Measurements from ENCODE around the gene ATP6V0A1. TPM values are rescaled to one million over a fixed set of nuclear protein-coding genes. Genes with fewer than 3 reads are reported as not detected.
"Not testable (repeated sequence)": the region's sequence is repeated elsewhere in the genome, so short reads cannot be mapped to it uniquely, and the experiment has no call there.

Gene ATP6V0A1
- total RNA-seq, 2 experiments from 2014 or later, result 4.6 to 6.0 TPM

DNA sequence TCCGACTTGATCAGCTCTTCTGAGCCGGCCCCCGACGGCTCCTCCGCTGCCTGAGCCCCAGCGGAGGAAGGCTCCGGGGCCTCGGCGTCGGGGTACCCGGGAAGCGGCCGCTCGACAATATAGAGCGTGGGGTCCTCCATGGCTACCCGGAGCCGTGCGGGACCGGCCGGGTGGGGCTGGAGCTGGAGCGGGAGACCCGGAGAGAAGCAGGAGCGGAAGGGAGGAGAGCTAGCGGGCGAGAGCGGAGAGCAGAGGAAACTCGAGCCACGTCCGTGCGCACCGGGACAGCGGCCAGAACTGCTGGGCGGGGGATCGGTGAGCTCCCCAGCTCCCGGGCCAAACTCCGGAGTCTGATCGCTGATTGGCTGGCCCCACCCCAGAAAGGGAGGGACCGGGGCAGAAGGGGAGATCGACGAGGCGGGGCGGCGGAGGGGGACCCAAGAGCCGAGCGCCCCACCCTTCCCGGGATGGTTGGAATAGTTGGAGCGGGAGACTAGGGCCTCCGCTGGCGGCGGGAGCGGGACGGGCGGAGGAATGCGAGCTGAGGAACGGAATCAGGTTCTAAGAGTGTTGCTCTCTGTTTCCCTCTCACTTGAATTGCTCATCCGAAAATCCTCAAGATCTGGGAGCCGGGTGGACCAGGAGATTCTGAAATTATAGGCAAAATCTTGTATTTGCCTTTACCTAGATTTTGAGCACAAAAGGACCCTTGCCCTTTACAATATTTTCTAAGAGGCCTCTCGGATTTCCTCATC is 35.5 kb upstream of the ATP6V0A1 start, which contains the start of gene CAVIN1:
TSS of gene CAVIN1 (minus strand) at position 299 of the 755 bp plus-strand sequence. CDS start at position 140, 159 bp downstream.
- peaks cover 15% of the 10 kb centered on the region for H3K4me1 Mint-ChIP-seq
- peak; percentile 22 for ATAC-seq
- H3K27ac Mint-ChIP-seq, result no peak within 1 kb of the TSS
- CTCF ChIA-PET, result interaction anchor here (0.6 to 5.3 kb wide), 18 partner anchors 8 to 277 kb away, joined by 3 to 23 read pairs (median 4); no protein-coding TSS in a partner anchor
- H3K9me3 Mint-ChIP-seq (ENCODE audit: low read depth), result no peaks in the 10 kb centered on the region
- H3K27me3 Mint-ChIP-seq, result peaks cover 63% of the 10 kb centered on the region
- H3K36me3 Mint-ChIP-seq, result no peaks in the 10 kb centered on the region
- H3K4me3 Mint-ChIP-seq, result peak within 1 kb of the TSS; percentile 79
- DNase-seq, result no peak

GRCh38 chr17:42423766-42424165 is 34.9 kb upstream of the ATP6V0A1 start:
- H3K27me3 Mint-ChIP-seq, result peaks cover 69% of the 10 kb centered on the region
- CTCF ChIA-PET, result interaction anchor here (0.6 to 5.3 kb wide), 12 partner anchors 9 to 277 kb away, joined by 3 to 23 read pairs (median 4); no protein-coding TSS in a partner anchor
- no peaks in the 10 kb centered on the region for H3K9me3 Mint-ChIP-seq (ENCODE audit: low read depth)
- no peaks in the 10 kb centered on the region for H3K36me3 Mint-ChIP-seq
- DNase-seq (no peak), ATAC-seq (no peak)
- H3K27ac Mint-ChIP-seq, result no peak overlapping the region
- H3K4me3 Mint-ChIP-seq, result no peak overlapping the region
- H3K4me1 Mint-ChIP-seq, result peaks cover 15% of the 10 kb centered on the region

DNA sequence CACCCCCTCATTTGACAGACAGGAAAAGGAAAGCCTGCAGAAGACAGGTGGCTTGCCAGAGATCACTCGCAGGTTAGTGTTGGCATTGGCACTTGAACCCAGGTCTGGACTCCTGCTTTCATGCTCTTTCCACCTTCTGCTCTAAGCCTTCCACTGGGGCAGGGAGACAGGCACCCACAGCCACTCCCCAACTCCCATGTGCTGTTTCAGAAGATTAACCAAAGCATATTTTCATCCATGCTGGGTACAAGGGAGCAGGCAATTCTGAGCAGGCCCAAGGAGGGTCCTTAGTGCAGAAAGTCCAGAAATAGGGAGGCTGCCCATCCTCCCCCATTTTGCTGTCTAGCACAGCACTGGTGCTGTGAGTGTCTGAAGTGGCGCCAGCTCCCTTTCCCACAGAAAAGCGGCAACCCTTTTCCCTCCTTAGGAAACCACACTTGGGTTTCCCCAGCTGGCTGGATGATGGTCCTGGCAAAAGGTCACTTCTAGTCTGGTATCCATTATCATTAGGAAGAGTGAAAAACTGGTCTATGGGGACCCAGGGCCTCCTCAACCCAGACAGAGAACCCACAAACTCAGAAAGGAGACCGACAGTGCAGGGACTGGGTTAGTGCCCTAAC is 33.6 kb upstream of the ATP6V0A1 start:
- CTCF ChIA-PET, result interaction anchor here (0.9 to 5.3 kb wide), 2 partner anchors 10 to 102 kb away, joined by 4 to 23 read pairs; no protein-coding TSS in a partner anchor
- H3K27ac Mint-ChIP-seq, result no peak overlapping the region
- H3K27me3 Mint-ChIP-seq, result peaks cover 67% of the 10 kb centered on the region
- H3K36me3 Mint-ChIP-seq, result no peaks in the 10 kb centered on the region
- H3K4me3 Mint-ChIP-seq, result no peak overlapping the region
- DNase-seq, result no peak
- H3K4me1 Mint-ChIP-seq, result peaks cover 13% of the 10 kb centered on the region
- H3K9me3 Mint-ChIP-seq (ENCODE audit: low read depth), result no peaks in the 10 kb centered on the region
- ATAC-seq, result no peak

GRCh38 chr17:42428141-42428944 is 30.3 kb upstream of the ATP6V0A1 start:
- Mint-ChIP-seq H3K9me3 (ENCODE audit: low read depth) (no peaks in the 10 kb centered on the region), H3K27me3 (peaks cover 61% of the 10 kb centered on the region), H3K36me3 (no peaks in the 10 kb centered on the region), H3K4me3 (no peak overlapping the region), H3K4me1 (no peaks in the 10 kb centered on the region), H3K27ac (no peak overlapping the region)
- CTCF ChIA-PET, result interaction anchor here (0.6 to 4.9 kb wide), 13 partner anchors 9 to 291 kb away, joined by 3 to 22 read pairs (median 4); partner anchors contain the start of gene STAT3
- peak; percentile 39 for ATAC-seq
- DNase-seq, result peak; percentile 56

DNA sequence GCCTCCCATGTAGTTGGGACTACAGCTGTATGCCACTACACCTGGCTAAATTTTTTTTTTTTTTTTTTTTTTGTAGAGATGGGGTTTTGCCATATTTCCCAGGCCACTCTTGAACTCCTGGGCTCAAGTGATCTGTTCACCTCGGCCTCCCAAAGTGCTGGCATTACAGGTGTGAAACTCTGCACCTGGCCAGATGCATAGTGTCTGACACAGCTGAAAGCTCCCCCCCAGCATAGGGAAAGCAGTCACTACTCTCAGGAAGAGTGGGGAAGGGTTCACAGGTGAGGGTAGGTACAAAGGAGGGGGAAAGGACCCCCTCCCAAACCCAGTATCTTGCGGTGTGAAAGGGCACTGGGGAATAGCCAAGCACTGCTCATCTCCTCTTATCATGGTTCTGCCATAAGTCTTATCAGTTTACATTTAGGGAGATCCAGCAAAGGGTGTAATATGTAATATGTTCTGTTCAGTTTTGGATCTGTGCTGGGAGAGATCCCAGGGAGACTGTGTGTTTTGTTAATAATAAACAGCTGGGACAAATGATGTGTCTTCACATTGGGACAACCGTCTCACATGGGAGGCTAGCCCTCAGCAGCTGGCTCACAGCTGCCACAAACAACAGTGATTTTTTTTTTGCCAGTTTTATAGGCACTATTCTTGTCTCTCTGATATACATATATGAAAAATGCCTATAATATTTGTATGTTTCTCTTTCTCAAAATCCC is 28.8 kb upstream of the ATP6V0A1 start:
- H3K4me1 Mint-ChIP-seq, result no peaks in the 10 kb centered on the region
- no peak overlapping the region for H3K27ac Mint-ChIP-seq
- CTCF ChIA-PET, result interaction anchor here (1.4 to 4.9 kb wide), 3 partner anchors 31 to 100 kb away, joined by 3 to 22 read pairs (median 5); no protein-coding TSS in a partner anchor
- H3K9me3 Mint-ChIP-seq (ENCODE audit: low read depth), result no peaks in the 10 kb centered on the region
- DNase-seq (no peak), ATAC-seq (no peak)
- H3K4me3 Mint-ChIP-seq, result no peak overlapping the region
- no peaks in the 10 kb centered on the region for H3K36me3 Mint-ChIP-seq
- H3K27me3 Mint-ChIP-seq, result peaks cover 52% of the 10 kb centered on the region

DNA sequence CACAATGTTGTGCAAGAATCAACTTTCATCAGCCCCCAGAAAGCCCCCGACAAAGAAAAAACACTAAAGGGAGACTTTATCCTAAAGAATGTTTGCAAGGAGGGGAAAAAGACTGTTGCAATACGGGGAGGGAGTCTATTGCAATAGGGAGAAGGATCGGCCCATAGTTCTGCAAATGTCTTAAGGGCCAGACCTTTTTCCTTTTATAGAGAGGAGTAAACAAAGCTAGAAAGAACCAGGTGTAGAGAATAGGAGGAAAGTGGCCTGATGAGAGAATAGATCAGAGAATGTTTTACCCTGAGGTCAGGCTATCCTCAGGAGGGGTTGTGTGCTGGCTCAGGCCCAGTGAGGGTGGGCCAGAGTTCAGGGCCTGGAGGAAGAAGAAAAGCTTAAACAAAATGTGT is 26.9 kb upstream of the ATP6V0A1 start:
- H3K27me3 Mint-ChIP-seq, result peaks cover 48% of the 10 kb centered on the region
- no peak for DNase-seq
- no peaks in the 10 kb centered on the region for H3K9me3 Mint-ChIP-seq (ENCODE audit: low read depth)
- no peak overlapping the region for H3K27ac Mint-ChIP-seq
- CTCF ChIA-PET, result interaction anchor here (0.7 to 2.3 kb wide), 7 partner anchors 10 to 98 kb away, joined by 3 to 10 read pairs (median 3); no protein-coding TSS in a partner anchor
- no peak overlapping the region for H3K4me3 Mint-ChIP-seq
- no peak for ATAC-seq
- H3K4me1 Mint-ChIP-seq, result no peaks in the 10 kb centered on the region
- no peaks in the 10 kb centered on the region for H3K36me3 Mint-ChIP-seq

GRCh38 chr17:42436391-42436790 is 22.3 kb upstream of the ATP6V0A1 start:
- no peak overlapping the region for H3K27ac Mint-ChIP-seq
- H3K4me3 Mint-ChIP-seq, result no peak overlapping the region
- peaks cover 32% of the 10 kb centered on the region for H3K27me3 Mint-ChIP-seq
- DNase-seq (no peak), ATAC-seq (no peak)
- no peaks in the 10 kb centered on the region for H3K36me3 Mint-ChIP-seq
- H3K9me3 Mint-ChIP-seq (ENCODE audit: low read depth), result no peaks in the 10 kb centered on the region
- H3K4me1 Mint-ChIP-seq, result peaks cover 3% of the 10 kb centered on the region
- CTCF ChIA-PET, result interaction anchor here (0.9 to 2.5 kb wide), 2 partner anchors 81 to 91 kb away, joined by 3 to 7 read pairs; no protein-coding TSS in a partner anchor

- H3K4me1 Mint-ChIP-seq, result peaks cover 13% of the 10 kb centered on the region
- peak; percentile 58 for DNase-seq
- peak; percentile 49 for ATAC-seq
- H3K4me3 Mint-ChIP-seq, result no peak overlapping the region
- CTCF ChIA-PET, result interaction anchor here (0.6 to 1.9 kb wide), 6 partner anchors 16 to 107 kb away, joined by 3 to 7 read pairs (median 4); partner anchors contain the start of gene CAVIN1
- no peaks in the 10 kb centered on the region for H3K36me3 Mint-ChIP-seq
- no peak overlapping the region for H3K27ac Mint-ChIP-seq
- peaks cover 32% of the 10 kb centered on the region for H3K27me3 Mint-ChIP-seq
- no peaks in the 10 kb centered on the region for H3K9me3 Mint-ChIP-seq (ENCODE audit: low read depth)
These were observed 19.8 kb upstream of the ATP6V0A1 start for GRCh38 chr17:42438600-42439567.

- peaks cover 16% of the 10 kb centered on the region for H3K4me1 Mint-ChIP-seq
- ATAC-seq (peak; percentile 57), DNase-seq (no peak)
- H3K9me3 Mint-ChIP-seq (ENCODE audit: low read depth), result no peaks in the 10 kb centered on the region
- CTCF ChIA-PET, result interaction anchor here (0.6 to 1.8 kb wide), 14 partner anchors 10 to 330 kb away, joined by 3 to 10 read pairs (median 4); partner anchors contain the start of genes ATP6V0A1 and NAGLU
- no peak overlapping the region for H3K4me3 Mint-ChIP-seq
- no peak overlapping the region for H3K27ac Mint-ChIP-seq
- no peaks in the 10 kb centered on the region for H3K36me3 Mint-ChIP-seq
- H3K27me3 Mint-ChIP-seq, result peaks cover 34% of the 10 kb centered on the region
These were observed 17.1 kb upstream of the ATP6V0A1 start for GRCh38 chr17:42441371-42442195.

DNA sequence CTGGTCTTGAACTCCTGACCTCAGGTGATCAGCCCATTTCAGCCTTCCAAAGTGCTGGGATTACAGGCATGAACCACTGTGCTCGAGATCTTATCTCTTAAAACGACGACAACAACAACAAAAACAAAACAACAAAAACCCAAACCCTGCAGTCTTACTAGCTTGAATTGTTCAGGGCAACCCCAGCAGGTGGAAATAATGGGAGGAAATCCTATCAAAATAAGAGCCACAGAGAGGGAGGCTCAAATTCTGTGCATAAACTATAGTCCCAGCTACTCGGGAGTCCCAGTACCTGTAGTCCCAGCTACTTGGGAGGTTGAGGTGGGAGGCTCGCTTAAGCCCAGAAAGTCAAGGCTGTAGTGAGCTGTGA is 16.5 kb upstream of the ATP6V0A1 start:
- CTCF ChIA-PET, result interaction anchor here (0.6 to 1.8 kb wide), 9 partner anchors 11 to 331 kb away, joined by 3 to 10 read pairs (median 4); no protein-coding TSS in a partner anchor
- DNase-seq, result no peak
- H3K27ac Mint-ChIP-seq, result no peak overlapping the region

DNA sequence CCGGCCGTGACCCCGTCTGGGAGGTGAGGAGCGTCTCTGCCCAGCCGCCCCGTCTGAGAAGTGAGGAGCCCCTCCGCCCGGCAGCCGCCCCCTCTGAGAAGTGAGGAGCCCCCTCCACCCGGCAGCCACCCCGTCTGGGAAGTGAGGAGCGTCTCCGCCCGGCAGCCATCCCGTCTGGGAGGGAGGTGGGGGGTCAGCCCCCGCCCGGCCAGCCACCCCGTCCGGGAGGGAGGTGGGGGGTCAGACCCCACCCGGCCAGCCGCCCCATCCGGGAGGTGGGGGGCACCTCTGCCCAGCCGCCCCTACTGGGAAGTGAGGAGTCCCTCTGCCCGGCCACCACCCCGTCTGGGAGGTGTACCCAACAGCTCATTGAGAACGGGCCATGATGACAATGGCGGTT is 9.5 kb upstream of the ATP6V0A1 start:
- H3K4me3 Mint-ChIP-seq; CTCF ChIA-PET; ATAC-seq; H3K4me1 Mint-ChIP-seq; H3K36me3 Mint-ChIP-seq; H3K9me3 Mint-ChIP-seq (ENCODE audit: low read depth); DNase-seq; H3K27ac Mint-ChIP-seq: not testable (repeated sequence)
- H3K27me3 Mint-ChIP-seq, result peaks cover 26% of the 10 kb centered on the region

More for the DNA sequence above, 16.5 kb upstream of the ATP6V0A1 start:
- no peaks in the 10 kb centered on the region for H3K36me3 Mint-ChIP-seq
- ATAC-seq, result no peak
- H3K4me1 Mint-ChIP-seq, result peaks cover 16% of the 10 kb centered on the region
- peak overlapping the region; percentile 31 for H3K4me3 Mint-ChIP-seq
- H3K27me3 Mint-ChIP-seq, result peaks cover 35% of the 10 kb centered on the region
- H3K9me3 Mint-ChIP-seq (ENCODE audit: low read depth), result no peaks in the 10 kb centered on the region
